Keratinocyte (primary cell): ENCODE measurements around the gene CEP85L. TPM values are rescaled to one million over a fixed set of nuclear protein-coding genes. Genes with fewer than 3 reads are reported as not detected.

Experiments used
- DNase-seq: peaks from one replicate; pipeline ENCODE4 v3.0.0-alpha.2; 2011; ENCODE audit warnings: low read depth, missing footprints, low spot score
- FAIRE-seq: peaks from 2 replicates; lab custom pipeline; 2011; peaks lifted over from hg19 to GRCh38; lab: Jason Lieb, UNC
- H2AFZ ChIP-seq: 2 replicates; pipeline ENCODE4 v1.6.0; 2012; ENCODE audit warnings: low read length, control low read depth, inconsistent platforms; ENCODE audit not compliant: control insufficient read depth
- H3K27ac ChIP-seq: 2 replicates; pipeline ENCODE4 v1.5.1; 2011; ENCODE audit warnings: low read length; ENCODE audit not compliant: control insufficient read depth, insufficient read depth
- H3K27me3 ChIP-seq: 3 replicates; pipeline ENCODE4 v1.6.0; 2011; ENCODE audit warnings: low read length; ENCODE audit not compliant: control insufficient read depth, insufficient read depth; ENCODE audit errors: extremely low read depth
- H3K36me3 ChIP-seq, 2 experiments: 2 replicates in 1 of 2; 3 replicates in 1 of 2; pipeline ENCODE4 v1.5.1; 2011; ENCODE audit warnings: low read length in 2 of 2, mild to moderate bottlenecking in 1 of 2; ENCODE audit not compliant: control insufficient read depth in 2 of 2, insufficient read depth in 2 of 2; ENCODE audit errors: extremely low read depth in 1 of 2
- H3K4me1 ChIP-seq: 3 replicates; pipeline ENCODE4 v1.5.1; 2011; ENCODE audit warnings: low read length; ENCODE audit not compliant: control insufficient read depth, insufficient read depth; ENCODE audit errors: extremely low read depth
- H3K4me2 ChIP-seq: 3 replicates; pipeline ENCODE4 v1.6.0; 2011; ENCODE audit warnings: low read depth, low read length; ENCODE audit not compliant: control insufficient read depth, insufficient read depth; ENCODE audit errors: extremely low read depth
- H3K4me3 ChIP-seq, 3 experiments: fragments of 200-600 bp in 1 of 3; sonication (generic) in 1 of 3; 2 replicates in 2 of 3; 3 replicates in 1 of 3; pipeline ENCODE4 v1.5.1; 2011 to 2016; ENCODE audit warnings: low read length in 3 of 3, mild to moderate bottlenecking in 3 of 3, control low read depth in 2 of 3, inconsistent platforms in 1 of 3, low read depth in 1 of 3, mixed read lengths in 1 of 3, mixed run types in 1 of 3, moderate library complexity in 1 of 3; ENCODE audit not compliant: control insufficient read depth in 2 of 3, insufficient read depth in 2 of 3; ENCODE audit errors: extremely low read depth in 1 of 3
- H3K79me2 ChIP-seq: 2 replicates; pipeline ENCODE4 v1.6.0; 2012; ENCODE audit warnings: low read length; ENCODE audit not compliant: control insufficient read depth, insufficient read depth
- H3K9ac ChIP-seq: 3 replicates; pipeline ENCODE4 v1.6.0; 2011; ENCODE audit warnings: low read length; ENCODE audit not compliant: control insufficient read depth, insufficient read depth; ENCODE audit errors: extremely low read depth
- H3K9me1 ChIP-seq: 3 replicates; pipeline ENCODE4 v1.6.0; 2011; ENCODE audit warnings: low read length; ENCODE audit not compliant: control insufficient read depth, insufficient read depth; ENCODE audit errors: extremely low read depth
- H3K9me3 ChIP-seq: 2 replicates; pipeline ENCODE4 v1.5.1; 2012; ENCODE audit warnings: low read depth, low read length; ENCODE audit not compliant: control insufficient read depth
- H4K20me1 ChIP-seq: 3 replicates; pipeline ENCODE4 v1.6.0; 2011; ENCODE audit warnings: low read length; ENCODE audit not compliant: control insufficient read depth, insufficient read depth; ENCODE audit errors: extremely low read depth
- CTCF ChIP-seq, 3 experiments: IDR thresholded peaks in 1 of 3; conservative IDR thresholded peaks in 1 of 3; optimal IDR thresholded peaks in 1 of 3; 2 replicates in 2 of 3; 3 replicates in 1 of 3; pipeline versions ENCODE3 to v1.5.1; 2011; ENCODE audit warnings: low read length in 3 of 3, mild to moderate bottlenecking in 3 of 3, moderate library complexity in 2 of 3, control low read depth in 1 of 3, inconsistent platforms in 1 of 3; ENCODE audit not compliant: insufficient read depth in 2 of 3; ENCODE audit errors: extremely low read depth in 1 of 3
- EZH2 ChIP-seq: IDR thresholded peaks from one replicate; pipeline ENCODE4 v1.6.1; 2012; ENCODE audit warnings: inconsistent platforms, mild to moderate bottlenecking, low read length, moderate library complexity
- dilution Hi-C: fragments of 300-500 bp; cut with MboI; formaldehyde crosslinking; loops from one replicate; pipeline ENCODE4 v1.7.0; 2020; ENCODE audit warnings: low sequenced_read_pairs; ENCODE audit not compliant: extremely low pct_ligation_motif_present
- polyA plus RNA-seq, 5 experiments: library from polyadenylated mRNA; depleted of rRNA in 3 of 5; stranded (reverse) in 3 of 5; stranded (forward) in 1 of 5; unstranded in 1 of 5; fragments of >200 nt; gene quantifications; 1 replicate in 1 of 5; 2 replicates in 3 of 5; 3 replicates in 1 of 5; pipeline versions ENCODE4 v1.2.1 to v1.2.3, GENCODE V29; 2011 to 2012; ENCODE audit warnings: missing spikeins in 2 of 5, low read depth in 1 of 5, low replicate concordance in 1 of 5

CEP85L gene
- polyA plus RNA-seq, 1 donor (not counting 4 experiments of a cell fraction or from before 2014, with no cell fraction given): 3.5 TPM

DNA sequence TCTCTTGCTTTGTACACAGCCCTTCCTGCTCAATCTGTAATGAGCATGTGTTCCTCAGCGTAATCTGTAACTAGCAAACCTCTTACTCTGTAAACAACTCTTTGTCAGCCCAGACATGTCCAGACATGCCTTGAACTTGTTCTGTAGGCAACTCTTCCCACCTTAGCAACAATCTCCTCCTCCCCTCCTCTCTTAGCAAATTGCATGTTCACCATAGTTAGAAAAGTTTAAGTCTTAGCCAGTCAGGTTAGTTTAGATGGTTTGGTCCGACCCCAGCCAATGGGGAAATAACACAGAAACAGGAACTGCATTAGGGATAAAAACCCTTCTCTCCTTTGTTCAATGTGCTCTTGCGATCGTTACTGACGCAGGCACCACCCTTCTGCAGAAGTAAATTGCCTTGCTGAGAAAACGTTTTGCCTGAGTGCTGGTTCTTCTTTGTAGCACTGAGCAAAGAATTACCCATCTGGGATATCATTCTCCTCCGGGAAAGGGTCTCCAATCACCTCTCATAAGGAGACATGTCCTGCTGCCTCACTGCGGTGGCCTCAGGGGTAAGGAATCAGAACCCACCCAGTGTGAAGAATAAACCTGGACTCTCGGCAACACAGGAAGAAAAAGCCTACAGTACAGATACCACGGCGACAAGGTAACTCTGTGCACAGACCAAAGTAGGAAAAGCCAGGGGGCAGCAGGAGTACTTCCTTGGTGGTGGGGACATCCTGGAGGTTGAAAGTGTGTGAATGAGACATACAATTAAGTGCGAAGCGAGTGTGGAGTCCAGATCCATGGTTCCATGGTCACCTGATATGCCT is 77.1 kb downstream of the CEP85L start:
- H3K9me3 ChIP-seq: peaks cover 16% of the 10 kb centered on the region
- no peak for FAIRE-seq
- H3K9ac ChIP-seq: no peak overlapping the region
- dilution Hi-C loops: no loop called here
- TF ChIP-seq CTCF (optimal IDR thresholded peaks at IDR 0.05 in 1 of 3, IDR thresholded peaks at IDR 0.05 in 1 of 3, conservative IDR thresholded peaks at IDR 0.05 in 1 of 3; ENCODE audit: extremely low read depth in 1 of 3, insufficient read depth in 2 of 3, low read length in 3 of 3) (no peak), EZH2 (no peak)
- no peaks in the 10 kb centered on the region for H3K27me3 ChIP-seq
- H3K4me3 ChIP-seq: no peak overlapping the region
- H3K36me3 ChIP-seq: no peaks in the 10 kb centered on the region
- no peaks in the 10 kb centered on the region for H3K4me1 ChIP-seq
- no peak overlapping the region for H2AFZ ChIP-seq
- no peaks in the 10 kb centered on the region for H3K9me1 ChIP-seq
- H4K20me1 ChIP-seq: no peaks in the 10 kb centered on the region
- H3K4me2 ChIP-seq: no peak overlapping the region
- DNase-seq: no peak
- no peak overlapping the region for H3K27ac ChIP-seq
- peaks cover 3% of the 10 kb centered on the region for H3K79me2 ChIP-seq

- no peaks in the 10 kb centered on the region for H3K9me1 ChIP-seq
- FAIRE-seq (no peak), DNase-seq (no peak)
- H3K27me3 ChIP-seq: no peaks in the 10 kb centered on the region
- peaks cover 10% of the 10 kb centered on the region for H3K9me3 ChIP-seq
- H3K4me1 ChIP-seq: no peaks in the 10 kb centered on the region
- dilution Hi-C loops: no loop called here
- no peak overlapping the region for H3K9ac ChIP-seq
- H4K20me1 ChIP-seq: no peaks in the 10 kb centered on the region
- no peak overlapping the region for H3K4me2 ChIP-seq
- H3K27ac ChIP-seq: no peak overlapping the region
- H3K4me3 ChIP-seq: no peak overlapping the region
- no peaks in the 10 kb centered on the region for H3K36me3 ChIP-seq
- H2AFZ ChIP-seq: no peak overlapping the region
- TF ChIP-seq EZH2: no peak
- TF ChIP-seq CTCF (optimal IDR thresholded peaks at IDR 0.05 in 1 of 3, IDR thresholded peaks at IDR 0.05 in 1 of 3, conservative IDR thresholded peaks at IDR 0.05 in 1 of 3; ENCODE audit: extremely low read depth in 1 of 3, insufficient read depth in 2 of 3, low read length in 3 of 3): no peak
- H3K79me2 ChIP-seq: peaks cover 3% of the 10 kb centered on the region
Observed at GRCh38 chr6:118571121-118571520, 80.3 kb downstream of the CEP85L start.
